K562 (cell line): ENCODE measurements around the gene RHO. TPM values are rescaled to one million over a fixed set of nuclear protein-coding genes. Genes with fewer than 3 reads are reported as not detected.
A peak's percentile ranks its signal among the peaks of the same experiment; 100 is the strongest.

Experiments
- ATAC-seq: fragments of 200-7000 bp; cut with Tn5 transposase; 3 replicates; pipeline ENCODE4 v1.9.1; 2020; ENCODE audit warnings: moderate library complexity
- BruUV-seq: library from RNA; stranded (reverse); fragments of 400-500 nt; replicated peaks from 2 replicates; lab custom pipeline; 2021; lab: Mats Ljungman, UMichigan
- CTCF ChIA-PET: fragments of 300-600 bp; formaldehyde crosslinking; extraction: SDS; loops from one replicate; lab custom pipeline; 2021; ENCODE audit warnings: low intra/inter-chr PET ratio; lab: Yijun Ruan, JAX
- POLR2A ChIA-PET: fragments of 300-600, 350-650 bp; sonication (Branson Sonifier 250); formaldehyde crosslinking; extraction: SDS; loops from one replicate; lab custom pipeline; 2021; ENCODE audit warnings: antibody characterized with exemption, inconsistent platforms; lab: Yijun Ruan, JAX
- DNase-seq, 4 experiments: peaks; one replicate each; pipeline versions ENCODE4 v3.0.0 to v3.0.0-alpha.2; 2011 to 2018; ENCODE audit warnings: low spot score in 3 of 4, mixed read lengths in 3 of 4; ENCODE audit errors: extremely low read depth in 1 of 4
- FAIRE-seq: peaks from 2 replicates; lab custom pipeline; 2011; peaks lifted over from hg19 to GRCh38; lab: Jason Lieb, UNC
- H2AFZ ChIP-seq: 2 replicates; pipeline ENCODE4 v1.6.0; 2011; ENCODE audit warnings: low read depth, low read length, control low read depth, inconsistent platforms
- H3K27ac ChIP-seq: fragments of 200-600 bp; 3 replicates; pipeline ENCODE4 v1.8.0; 2011; ENCODE audit warnings: low read depth, mild to moderate bottlenecking, control low read depth, inconsistent platforms, low read length, moderate library complexity, mixed read lengths; ENCODE audit errors: extremely low read depth
- H3K27me3 ChIP-seq, 2 experiments: fragments of 300-600 bp in 1 of 2; 2 replicates in 1 of 2; 3 replicates in 1 of 2; pipeline versions ENCODE4 v1.6.0 to v1.8.0; 2011; ENCODE audit warnings: inconsistent platforms in 2 of 2, low read length in 2 of 2, mild to moderate bottlenecking in 1 of 2, mixed read lengths in 1 of 2, moderate library complexity in 1 of 2; ENCODE audit not compliant: control insufficient read depth in 2 of 2, insufficient read depth in 2 of 2
- H3K36me3 ChIP-seq: fragments of 300-600 bp; 3 replicates; pipeline ENCODE4 v1.8.0; 2011; ENCODE audit warnings: mild to moderate bottlenecking, low read length, inconsistent platforms; ENCODE audit not compliant: control insufficient read depth, insufficient read depth
- H3K4me1 ChIP-seq, 2 experiments: fragments of 200-600 bp in 1 of 2; replicated peaks in 1 of 2; 2 replicates in 1 of 2; 3 replicates in 1 of 2; pipeline versions ENCODE4 v1.5.1 to v1.8.0; 2011; ENCODE audit warnings: inconsistent platforms in 2 of 2, low read length in 2 of 2, mild to moderate bottlenecking in 1 of 2, mixed read lengths in 1 of 2, moderate library complexity in 1 of 2; ENCODE audit not compliant: control insufficient read depth in 2 of 2, insufficient read depth in 2 of 2
- H3K4me2 ChIP-seq: 2 replicates; pipeline ENCODE4 v1.6.1; 2011; ENCODE audit warnings: low read length, control low read depth, inconsistent platforms, mixed read lengths; ENCODE audit not compliant: insufficient read depth
- H3K4me3 ChIP-seq: fragments of 200-600 bp; sonication (generic), shearing (Covaris generic); 2 replicates; pipeline ENCODE4 v1.5.1; 2016; ENCODE audit warnings: control low read depth, inconsistent platforms
- H3K79me2 ChIP-seq: fragments of 200-600 bp; 3 replicates; pipeline ENCODE4 v1.8.0; 2011; ENCODE audit warnings: low read length, inconsistent platforms; ENCODE audit not compliant: control insufficient read depth, insufficient read depth
- H3K9ac ChIP-seq, 2 experiments: 2 replicates each; pipeline versions ENCODE4 v1.6.0 to v1.6.1; 2011; ENCODE audit warnings: low read depth in 2 of 2, low read length in 2 of 2, control low read depth in 1 of 2, inconsistent platforms in 1 of 2, mild to moderate bottlenecking in 1 of 2, mixed read lengths in 1 of 2; ENCODE audit not compliant: insufficient read depth in 1 of 2
- H3K9me1 ChIP-seq: one replicate; pipeline ENCODE4 v1.6.0; 2011; ENCODE audit warnings: inconsistent platforms, mild to moderate bottlenecking, low read length, moderate library complexity; ENCODE audit not compliant: control insufficient read depth, insufficient read depth
- H3K9me3 ChIP-seq: replicated peaks from 2 replicates; pipeline ENCODE4 v1.5.1; 2011; ENCODE audit warnings: low read depth, low read length, inconsistent platforms; ENCODE audit not compliant: control insufficient read depth, insufficient read depth
- H4K20me1 ChIP-seq: replicated peaks from 2 replicates; pipeline ENCODE4 v1.6.1; 2011; ENCODE audit warnings: low read length, inconsistent platforms, mixed read lengths; ENCODE audit not compliant: control insufficient read depth, insufficient read depth
- BCL6 ChIP-seq: fragments of 250-450 bp; sonication (Bioruptor Pico); IDR thresholded peaks from 2 replicates; pipeline ENCODE4 v1.4.0; 2020
- BDP1 ChIP-seq: IDR thresholded peaks from 3 replicates; pipeline ENCODE4 v1.6.1; 2011; ENCODE audit not compliant: insufficient read length, insufficient read depth
- CBX1 ChIP-seq: sonication (generic); IDR thresholded peaks from 2 replicates; pipeline ENCODE4 v1.6.1; 2016; ENCODE audit warnings: antibody characterized with exemption, low read depth, mild to moderate bottlenecking
- CXXC5 ChIP-seq: fragments of 250-450 bp; sonication (Bioruptor Pico); IDR thresholded peaks from 2 replicates; pipeline ENCODE4 v1.8.0; 2022; ENCODE audit warnings: inconsistent platforms, mild to moderate bottlenecking, moderate library complexity
- KDM5B ChIP-seq: fragments of 200-600 bp; sonication (generic); IDR thresholded peaks from 2 replicates; pipeline ENCODE4 v1.6.1; 2012; ENCODE audit warnings: low read depth, mild to moderate bottlenecking, moderate library complexity, low read length, control low read depth, inconsistent platforms; ENCODE audit not compliant: insufficient replicate concordance
- MTA2 ChIP-seq: fragments of 450-650 bp; IDR thresholded peaks from 2 replicates; pipeline ENCODE4 v1.6.1; 2016; ENCODE audit warnings: low read depth
- POLR2G ChIP-seq: fragments of 200-400 bp; formaldehyde crosslinking; IDR thresholded peaks from 2 replicates; pipeline ENCODE4 v1.6.1; 2017; ENCODE audit warnings: low read depth, mild to moderate bottlenecking, antibody characterized with exemption, low read length, moderate library complexity
- RBBP5 ChIP-seq: fragments of 200-600 bp; sonication (generic); IDR thresholded peaks from 2 replicates; pipeline ENCODE4 v1.6.1; 2012; ENCODE audit warnings: borderline replicate concordance, mild to moderate bottlenecking, low read length, control low read depth, inconsistent platforms; ENCODE audit not compliant: insufficient read depth, poor library complexity, severe bottlenecking
- ZFP36 ChIP-seq: fragments of 150-350 bp; IDR thresholded peaks from 2 replicates; pipeline ENCODE4 v1.6.1; 2018; ENCODE audit warnings: low read length, low read depth; ENCODE audit not compliant: partially characterized antibody
- ZKSCAN8 ChIP-seq: fragments of 200-800 bp; sonication (Bioruptor generic); IDR thresholded peaks from 2 replicates; pipeline ENCODE4 v1.6.1; 2016; ENCODE audit warnings: missing genetic modification characterization, missing compliant biosample characterization
- ZNF24 ChIP-seq: fragments of 450-650 bp; IDR thresholded peaks from 2 replicates; pipeline ENCODE4 v1.6.1; 2016
- WGBS: fragments of 100-300 bp; shearing (Covaris generic); methylation state at CpG from one replicate; pipeline ENCODE4 v1.1.6; 2016; ENCODE audit warnings: low coverage, mixed read lengths; ENCODE audit not compliant: insufficient coverage; ENCODE audit errors: missing lambda C conversion rate; 5-methylcytosine and 5-hydroxymethylcytosine counted together
- in situ Hi-C: fragments of 300-500 bp; cut with MboI; formaldehyde crosslinking; loops from 4 replicates; pipeline ENCODE4 v1.15.0; 2018; ENCODE audit warnings: inconsistent platforms, mixed read lengths
- intact Hi-C: fragments of 100-400 bp; cut with micrococcal nuclease; formaldehyde crosslinking; loops from 2 replicates; pipeline ENCODE4 v1.14.2; 2022
- polyA plus RNA-seq, 8 experiments: library from polyadenylated mRNA; depleted of rRNA in 4 of 8; stranded (reverse) in 5 of 8; unstranded in 3 of 8; fragments of >200 nt; fragmentation: Nextera tagmentation in 2 of 8; fragmentation: Illumina TruSeq in 1 of 8; extraction: Ambion mirVana in 2 of 8; extraction: Trizol in 1 of 8; gene quantifications; 2 replicates each; pipeline versions ENCODE4 v1.2.1 to v1.2.3, GENCODE V29; 2011 to 2014; ENCODE audit warnings: inconsistent platforms in 1 of 8, missing spikeins in 1 of 8
- total RNA-seq, 7 experiments: library from RNA; depleted of rRNA in 6 of 7; stranded (reverse); fragments of >200 nt in 6 of 7; fragmentation: Illumina TruSeq in 2 of 7; extraction: Trizol in 2 of 7; gene quantifications; 2 replicates each; pipeline versions ENCODE4 v1.2.1 to v1.2.3, GENCODE V29; 2011 to 2021; ENCODE audit warnings: low replicate concordance in 1 of 7
- TF ChIP-seq, protein P1 (sequence below), 2 experiments: fragments of 450-650 bp; IDR thresholded peaks; 2 replicates each; pipeline ENCODE4 v1.6.1; 2016
- TF ChIP-seq, protein P2 (sequence below): fragments of 450-650 bp; formaldehyde crosslinking; IDR thresholded peaks from 2 replicates; pipeline ENCODE4 v1.4.0; 2022; ENCODE audit warnings: mild to moderate bottlenecking, moderate library complexity

RHO gene
- total and polyA plus RNA-seq, 9 of the 15 experiments (the other 6 are each of a cell fraction or from before 2014, with no cell fraction given), result not detected

DNA sequence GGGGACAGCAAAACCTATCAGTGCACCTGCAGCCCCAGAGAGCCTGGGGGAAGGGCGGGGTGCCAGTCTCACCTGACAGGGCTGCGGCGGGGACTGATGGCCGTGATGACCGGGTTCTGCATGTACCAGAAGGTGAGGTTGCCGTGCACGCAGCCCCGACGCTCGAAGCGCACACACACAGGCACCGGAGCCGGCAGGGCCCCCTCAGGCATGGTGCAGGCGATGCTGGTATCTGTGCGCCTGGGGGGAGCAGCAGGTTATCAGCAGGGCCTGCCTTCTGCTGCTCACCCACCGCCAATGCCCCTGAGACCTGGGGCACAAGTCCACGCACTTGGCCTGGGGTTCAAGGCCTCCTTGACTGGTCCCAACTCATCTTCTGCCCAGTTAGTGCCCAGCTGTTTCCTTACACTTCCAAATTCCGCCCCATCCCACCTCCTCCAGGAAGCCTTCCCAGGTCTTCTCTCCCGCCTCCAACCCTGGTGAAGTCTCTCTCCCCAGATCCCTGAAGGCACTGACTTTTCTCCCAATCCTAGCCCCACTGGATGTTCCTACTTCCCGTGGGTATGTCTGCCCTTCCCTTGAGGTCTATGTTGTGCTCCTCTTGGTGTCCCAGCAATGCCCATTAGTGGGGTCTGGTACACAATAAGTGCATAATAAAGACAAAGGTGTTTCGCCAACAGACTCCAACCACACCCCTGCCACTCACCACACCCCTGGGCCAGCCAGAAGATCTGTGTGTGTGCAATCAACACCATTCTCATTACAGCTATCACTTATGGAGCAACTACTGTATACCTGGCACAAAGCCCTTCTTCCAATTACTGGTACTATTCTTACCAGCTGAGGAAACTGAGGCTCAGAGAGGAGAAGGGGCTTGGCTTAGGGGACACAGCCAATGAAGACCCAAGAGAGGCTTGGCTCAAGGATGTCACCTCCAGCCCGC, 43.4 kb downstream of the RHO start:
- BruUV-seq, result no TSS peak
- Histone ChIP-seq H2AFZ (no peak overlapping the region), H3K9me3 (no peaks in the 10 kb centered on the region), H3K4me1 (peaks cover 0 to 23% of the 10 kb centered on the region in 2 experiments; a peak in 2 of 5 replicates), H3K9ac (no peak overlapping the region), H3K79me2 (no peaks in the 10 kb centered on the region), H3K4me3 (no peak overlapping the region), H4K20me1 (no peaks in the 10 kb centered on the region), H3K36me3 (peaks cover 8% of the 10 kb centered on the region; the same call in 1 of the 3 replicates), H3K9me1 (no peaks in the 10 kb centered on the region), H3K27me3 (no peaks in the 10 kb centered on the region), H3K27ac (no peak overlapping the region), H3K4me2 (no peak overlapping the region)
- FAIRE-seq, result no peak
- no peak for ATAC-seq
- no peak for TF ChIP-seq MTA2
- TF ChIP-seq CBX1, result no peak
- 0 out of 2 replicates have a peak, but pooled peaks have one; percentile 29 for TF ChIP-seq POLR2G
- TF ChIP-seq KDM5B, result no peak
- TF ChIP-seq ZFP36, result peak; percentile 91
- TF ChIP-seq, protein P1, sequence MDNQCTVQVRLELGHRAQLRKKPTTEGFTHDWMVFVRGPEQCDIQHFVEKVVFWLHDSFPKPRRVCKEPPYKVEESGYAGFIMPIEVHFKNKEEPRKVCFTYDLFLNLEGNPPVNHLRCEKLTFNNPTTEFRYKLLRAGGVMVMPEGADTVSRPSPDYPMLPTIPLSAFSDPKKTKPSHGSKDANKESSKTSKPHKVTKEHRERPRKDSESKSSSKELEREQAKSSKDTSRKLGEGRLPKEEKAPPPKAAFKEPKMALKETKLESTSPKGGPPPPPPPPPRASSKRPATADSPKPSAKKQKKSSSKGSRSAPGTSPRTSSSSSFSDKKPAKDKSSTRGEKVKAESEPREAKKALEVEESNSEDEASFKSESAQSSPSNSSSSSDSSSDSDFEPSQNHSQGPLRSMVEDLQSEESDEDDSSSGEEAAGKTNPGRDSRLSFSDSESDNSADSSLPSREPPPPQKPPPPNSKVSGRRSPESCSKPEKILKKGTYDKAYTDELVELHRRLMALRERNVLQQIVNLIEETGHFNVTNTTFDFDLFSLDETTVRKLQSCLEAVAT (IDR thresholded peaks at IDR 0.05), result no peak
- TF ChIP-seq BCL6 (CRISPR knock-in tag), result no peak
- TF ChIP-seq ZNF24, result no peak
- no peak for TF ChIP-seq BDP1
- TF ChIP-seq ZKSCAN8 (CRISPR knock-in tag), result peak; percentile 91
- TF ChIP-seq, protein P2, sequence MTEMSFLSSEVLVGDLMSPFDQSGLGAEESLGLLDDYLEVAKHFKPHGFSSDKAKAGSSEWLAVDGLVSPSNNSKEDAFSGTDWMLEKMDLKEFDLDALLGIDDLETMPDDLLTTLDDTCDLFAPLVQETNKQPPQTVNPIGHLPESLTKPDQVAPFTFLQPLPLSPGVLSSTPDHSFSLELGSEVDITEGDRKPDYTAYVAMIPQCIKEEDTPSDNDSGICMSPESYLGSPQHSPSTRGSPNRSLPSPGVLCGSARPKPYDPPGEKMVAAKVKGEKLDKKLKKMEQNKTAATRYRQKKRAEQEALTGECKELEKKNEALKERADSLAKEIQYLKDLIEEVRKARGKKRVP, result no peak
- TF ChIP-seq CXXC5 (CRISPR knock-in tag), result no peak
- no peak for TF ChIP-seq RBBP5
- ChIA-PET POLR2A (interaction anchor here (0.7 kb wide), 1 partner anchor 10 kb away, joined by 3 read pairs; no protein-coding TSS in a partner anchor), CTCF (no interaction called here)
- 78% methylated on average over 16 of the region's 22 CpGs for WGBS
- intact Hi-C loops, result no loop called here
- DNase-seq, result no peak
- in situ Hi-C loops, result no loop called here
